GM23338 (cell line): ENCODE results near the gene CDH8. TPM values are rescaled to one million over a fixed set of nuclear protein-coding genes. Genes with fewer than 3 reads are reported as not detected.

Experiments used
- ATAC-seq: fragments of 200-7000 bp; cut with Tn5 transposase; 3 replicates; pipeline ENCODE4 v1.9.1; 2020
- DNase-seq: peaks from one replicate; pipeline ENCODE4 v3.0.0-alpha.2; 2015; ENCODE audit warnings: low spot score
- H2AFZ ChIP-seq: fragments of 200-600 bp; sonication (generic); 2 replicates; pipeline ENCODE4 v1.8.0; 2016; ENCODE audit warnings: antibody characterized with exemption, mild to moderate bottlenecking, moderate library complexity
- H3F3A ChIP-seq: fragments of 200-600 bp; sonication (generic); replicated peaks from 2 replicates; pipeline ENCODE4 v1.8.0; 2017; ENCODE audit warnings: antibody characterized with exemption, mixed run types, low read depth
- H3K27ac ChIP-seq: fragments of 200-600 bp; sonication (generic); 2 replicates; pipeline ENCODE4 v1.6.1; 2016; ENCODE audit warnings: low read depth
- H3K27me3 ChIP-seq: fragments of 200-600 bp; sonication (generic); 2 replicates; pipeline ENCODE4 v1.8.0; 2016; ENCODE audit warnings: mild to moderate bottlenecking, mixed run types, moderate library complexity; ENCODE audit not compliant: insufficient read depth
- H3K36me3 ChIP-seq: fragments of 200-600 bp; sonication (generic); 2 replicates; pipeline ENCODE4 v1.8.0; 2016; ENCODE audit warnings: mild to moderate bottlenecking; ENCODE audit not compliant: insufficient read depth
- H3K4me1 ChIP-seq: fragments of 200-600 bp; sonication (generic); 2 replicates; pipeline ENCODE4 v1.8.0; 2016; ENCODE audit warnings: mild to moderate bottlenecking, moderate library complexity; ENCODE audit not compliant: insufficient read depth
- H3K4me2 ChIP-seq: fragments of 200-600 bp; sonication (generic); 2 replicates; pipeline ENCODE4 v1.7.1; 2017; ENCODE audit warnings: mixed run types
- H3K4me3 ChIP-seq: fragments of 200-600 bp; sonication (generic); 2 replicates; pipeline ENCODE4 v1.6.1; 2016; ENCODE audit warnings: mixed run types
- H3K79me2 ChIP-seq: fragments of 200-600 bp; sonication (generic); replicated peaks from 2 replicates; pipeline ENCODE4 v1.8.0; 2017; ENCODE audit warnings: mild to moderate bottlenecking; ENCODE audit not compliant: insufficient read depth
- H3K9me2 ChIP-seq: fragments of 200-600 bp; sonication (generic); 2 replicates; pipeline ENCODE4 v1.8.0; 2017; ENCODE audit not compliant: insufficient read depth
- H4K20me1 ChIP-seq: fragments of 200-600 bp; sonication (generic); replicated peaks from 2 replicates; pipeline ENCODE4 v1.8.0; 2017; ENCODE audit warnings: mild to moderate bottlenecking; ENCODE audit not compliant: insufficient read depth
- H3K27ac Mint-ChIP-seq: 2 replicates; pipeline ENCODE4 v1.8.0; 2020; ENCODE audit warnings: inconsistent platforms, mild to moderate bottlenecking, moderate library complexity, mixed read lengths
- H3K27me3 Mint-ChIP-seq: 3 replicates; pipeline ENCODE4 v1.8.0; 2022; ENCODE audit warnings: low read depth, mild to moderate bottlenecking, moderate library complexity, mixed read lengths, inconsistent platforms; ENCODE audit not compliant: insufficient read depth, poor library complexity
- H3K36me3 Mint-ChIP-seq: 3 replicates; pipeline ENCODE4 v1.8.0; 2021; ENCODE audit warnings: low read depth, mild to moderate bottlenecking, inconsistent platforms, moderate library complexity, mixed read lengths
- H3K4me1 Mint-ChIP-seq: 3 replicates; pipeline ENCODE4 v1.8.0; 2020; ENCODE audit warnings: mild to moderate bottlenecking, inconsistent platforms, mixed read lengths
- H3K4me3 Mint-ChIP-seq: 3 replicates; pipeline ENCODE4 v1.8.0; 2021; ENCODE audit warnings: moderate library complexity, mild to moderate bottlenecking, inconsistent platforms, mixed read lengths
- H3K9me3 Mint-ChIP-seq: 3 replicates; pipeline ENCODE4 v1.8.0; 2020; ENCODE audit warnings: moderate library complexity, mild to moderate bottlenecking, inconsistent platforms, mixed read lengths
- CREB1 ChIP-seq: fragments of 250-450 bp; sonication (Bioruptor Pico); IDR thresholded peaks from 2 replicates; pipeline ENCODE4 v1.5.0; 2020; ENCODE audit warnings: low read depth, mild to moderate bottlenecking, moderate library complexity
- CTCF ChIP-seq, 2 experiments: fragments of 200-600 bp in 1 of 2; sonication (generic) in 1 of 2; conservative IDR thresholded peaks; 2 replicates each; pipeline versions ENCODE4 v1.5.1 to v1.6.1; 2016 to 2017; ENCODE audit warnings: antibody characterized with exemption in 2 of 2, low read depth in 2 of 2, mild to moderate bottlenecking in 2 of 2, moderate library complexity in 1 of 2
- ETS1 ChIP-seq: IDR thresholded peaks from 2 replicates; pipeline ENCODE4 v1.6.1; 2016; ENCODE audit warnings: antibody characterized with exemption
- EZH2 ChIP-seq: fragments of 200-600 bp; sonication (generic); IDR thresholded peaks from one replicate; pipeline ENCODE4 v1.8.0; 2017; ENCODE audit warnings: antibody characterized with exemption, mild to moderate bottlenecking, low read depth; ENCODE audit not compliant: unreplicated experiment
- EZH2phosphoT487 ChIP-seq: fragments of 200-600 bp; sonication (generic); IDR thresholded peaks from one replicate; pipeline ENCODE4 v1.8.1; 2018; ENCODE audit warnings: antibody characterized with exemption; ENCODE audit not compliant: unreplicated experiment
- JUNB ChIP-seq: IDR thresholded peaks from one replicate; pipeline ENCODE4 v1.6.1; 2016; ENCODE audit warnings: antibody characterized with exemption; ENCODE audit not compliant: unreplicated experiment
- NANOG ChIP-seq: IDR thresholded peaks from 2 replicates; pipeline ENCODE4 v1.6.1; 2016; ENCODE audit warnings: antibody characterized with exemption, borderline replicate concordance
- POLR2AphosphoS5 ChIP-seq: IDR thresholded peaks from 2 replicates; pipeline ENCODE4 v1.6.1; 2016; ENCODE audit warnings: antibody characterized with exemption, low read depth
- REST ChIP-seq: IDR thresholded peaks from one replicate; pipeline ENCODE4 v1.6.1; 2018; ENCODE audit warnings: antibody characterized with exemption; ENCODE audit not compliant: unreplicated experiment
- STAT1 ChIP-seq: IDR thresholded peaks from one replicate; pipeline ENCODE4 v1.6.1; 2016; ENCODE audit warnings: antibody characterized with exemption; ENCODE audit not compliant: unreplicated experiment
- ZNF114 ChIP-seq: fragments of 250-450 bp; sonication (Bioruptor Pico); IDR thresholded peaks from 2 replicates; pipeline ENCODE4 v1.5.0; 2020; ENCODE audit warnings: mild to moderate bottlenecking, moderate library complexity
- ZNF331 ChIP-seq: fragments of 250-450 bp; sonication (Bioruptor Pico); IDR thresholded peaks from 2 replicates; pipeline ENCODE4 v1.5.0; 2020; ENCODE audit warnings: low read depth, mild to moderate bottlenecking, moderate library complexity
- ZNF462 ChIP-seq: fragments of 250-450 bp; sonication (Bioruptor Pico); IDR thresholded peaks from 2 replicates; pipeline ENCODE4 v1.5.0; 2020; ENCODE audit warnings: mild to moderate bottlenecking, moderate library complexity
- polyA plus RNA-seq: library from polyadenylated mRNA; unstranded; fragments of >200 nt; fragmentation: Nextera tagmentation; extraction: Ambion mirVana; gene quantifications from 2 replicates; pipeline ENCODE4 v1.2.1, GENCODE V29; 2016
- total RNA-seq: library from RNA; depleted of rRNA; stranded (reverse); fragments of >200 nt; shearing (Covaris generic); gene quantifications from 2 replicates; pipeline ENCODE4 v1.2.3, GENCODE V29; 2014

CDH8 gene
- total and polyA plus RNA-seq, 2 experiments from 2014 or later = 10.2 to 11.7 TPM

GRCh38 chr16:61945511-61945910 lies 90.7 kb downstream of the CDH8 start (continued):
- TF ChIP-seq EZH2 (no peak), CREB1 (CRISPR knock-in tag) (no peak), CTCF (conservative IDR thresholded peaks at IDR 0.05; ENCODE audit: low read depth in 2 of 2) (no peak), STAT1 (no peak), NANOG (no peak), ZNF114 (CRISPR knock-in tag) (no peak), ZNF331 (CRISPR knock-in tag) (no peak)

- ATAC-seq = no peak
- Histone ChIP-seq H3K9me2 (no peaks in the 10 kb centered on the region), H3K4me3 (no peak overlapping the region), H3K4me1 (peaks cover 12% of the 10 kb centered on the region), H3K4me2 (no peak overlapping the region), H3K36me3 (no peaks in the 10 kb centered on the region), H4K20me1 (no peaks in the 10 kb centered on the region), H3K27ac (no peak overlapping the region), H3F3A (no peaks in the 10 kb centered on the region), H3K79me2 (no peaks in the 10 kb centered on the region), H3K27me3 (no peaks in the 10 kb centered on the region), H2AFZ (no peak overlapping the region)
- H3K4me3 Mint-ChIP-seq = no peak overlapping the region
- no peaks in the 10 kb centered on the region for H3K27me3 Mint-ChIP-seq
- no peak overlapping the region for H3K27ac Mint-ChIP-seq
- no peaks in the 10 kb centered on the region for H3K36me3 Mint-ChIP-seq
- peaks cover 9% of the 10 kb centered on the region for H3K4me1 Mint-ChIP-seq
- DNase-seq = no peak
- no peaks in the 10 kb centered on the region for H3K9me3 Mint-ChIP-seq
- TF ChIP-seq ZNF462 (CRISPR knock-in tag) (no peak), EZH2phosphoT487 (no peak), JUNB (no peak), ETS1 (no peak), CREB1 (CRISPR knock-in tag) (no peak), EZH2 (no peak), ZNF331 (CRISPR knock-in tag) (no peak), POLR2AphosphoS5 (no peak), ZNF114 (CRISPR knock-in tag) (no peak), REST (no peak), STAT1 (no peak)
Observed at GRCh38 chr16:61944004-61944403, 92.2 kb downstream of the CDH8 start.
